GM21723 (cell line): Measurements from ENCODE around the gene LRRC32.

Experiments used
- ATAC-seq: cut with Tn5 transposase; IDR thresholded peaks from one replicate; pipeline ENCODE4 v1.9.1; 2021; ENCODE audit warnings: mild to moderate bottlenecking, moderate library complexity; ENCODE audit not compliant: unreplicated experiment

Gene LRRC32

GRCh38 chr11:76665172-76665571 is 5.4 kb downstream of the LRRC32 start:
- no peak for ATAC-seq

GRCh38 chr11:76664578-76665061 is 5.9 kb downstream of the LRRC32 start:
- ATAC-seq, result no peak

GRCh38 chr11:76663912-76664440 is 6.6 kb downstream of the LRRC32 start:
- no peak for ATAC-seq

- no peak for ATAC-seq
These were observed 7.1 kb downstream of the LRRC32 start for GRCh38 chr11:76663486-76663810.

GRCh38 chr11:76662656-76663485 is 7.7 kb downstream of the LRRC32 start:
- no peak for ATAC-seq

- ATAC-seq, result no peak
These were observed 8.6 kb downstream of the LRRC32 start for GRCh38 chr11:76661834-76662434.

- ATAC-seq, result no peak
These were observed 9.2 kb downstream of the LRRC32 start for GRCh38 chr11:76661306-76661751.

- no peak for ATAC-seq
These were observed 9.8 kb downstream of the LRRC32 start for GRCh38 chr11:76660533-76661305.

- ATAC-seq, result no peak
These were observed 10.6 kb downstream of the LRRC32 start for GRCh38 chr11:76659672-76660532.

- no peak for ATAC-seq
These were observed 11.6 kb downstream of the LRRC32 start for GRCh38 chr11:76658651-76659650.

GRCh38 chr11:76658231-76658630 is 12.3 kb downstream of the LRRC32 start:
- no peak for ATAC-seq

GRCh38 chr11:76657187-76658170 is 13.1 kb downstream of the LRRC32 start:
- ATAC-seq, result no peak

GRCh38 chr11:76656571-76657081 is 13.9 kb downstream of the LRRC32 start:
- ATAC-seq, result no peak

GRCh38 chr11:76656050-76656531 is 14.5 kb downstream of the LRRC32 start:
- no peak for ATAC-seq

GRCh38 chr11:76655501-76656049 is 15.0 kb downstream of the LRRC32 start:
- no peak for ATAC-seq

- no peak for ATAC-seq
These were observed 15.6 kb downstream of the LRRC32 start for GRCh38 chr11:76654980-76655379.

GRCh38 chr11:76654298-76654851 is 16.2 kb downstream of the LRRC32 start:
- no peak for ATAC-seq
